RPMI8226 (cell line): ENCODE measurements around the gene GNG13.

Experiments
- DNase-seq: peaks from one replicate; pipeline ENCODE4 v3.0.0-alpha.2; 2015

Gene GNG13

GRCh38 chr16:813204-813915, 12.8 kb upstream of the GNG13 start:
- peak; percentile 70 for DNase-seq

GRCh38 chr16:808085-808386, 7.5 kb upstream of the GNG13 start:
- no peak for DNase-seq

- DNase-seq = peak; percentile 97
These were observed 7.0 kb upstream of the GNG13 start for GRCh38 chr16:807347-808084.

- DNase-seq = no peak
These were observed 4.9 kb upstream of the GNG13 start for GRCh38 chr16:805474-805873.

- no peak for DNase-seq
These were observed 3.9 kb upstream of the GNG13 start for GRCh38 chr16:804193-805048.

GRCh38 chr16:803754-804080, 3.2 kb upstream of the GNG13 start:
- no peak for DNase-seq

- no peak for DNase-seq
These were observed 2.6 kb upstream of the GNG13 start for GRCh38 chr16:802914-803753.

GRCh38 chr16:802461-802860, 1.9 kb upstream of the GNG13 start:
- DNase-seq = no peak

GRCh38 chr16:801584-802363, 1.2 kb upstream of the GNG13 start:
- no peak for DNase-seq

GRCh38 chr16:800834-801511, 439 bp upstream of the GNG13 start:
- no peak for DNase-seq

GRCh38 chr16:799111-799947, 1.2 kb downstream of the GNG13 start:
- no peak for DNase-seq

- DNase-seq = no peak
These were observed 1.9 kb downstream of the GNG13 start for GRCh38 chr16:798666-799065.

GRCh38 chr16:797686-798085, 2.8 kb downstream of the GNG13 start:
- no peak for DNase-seq

GRCh38 chr16:797120-797420, 3.5 kb downstream of the GNG13 start:
- no peak for DNase-seq

- no peak for DNase-seq
These were observed 4.0 kb downstream of the GNG13 start for GRCh38 chr16:796296-797119.

- DNase-seq = no peak
These were observed 4.8 kb downstream of the GNG13 start for GRCh38 chr16:795580-796229.

GRCh38 chr16:794853-795466, 5.6 kb downstream of the GNG13 start:
- no peak for DNase-seq

GRCh38 chr16:794091-794822, 6.3 kb downstream of the GNG13 start:
- no peak for DNase-seq
